ENCODE measurements around the gene BAG1.

DNA sequence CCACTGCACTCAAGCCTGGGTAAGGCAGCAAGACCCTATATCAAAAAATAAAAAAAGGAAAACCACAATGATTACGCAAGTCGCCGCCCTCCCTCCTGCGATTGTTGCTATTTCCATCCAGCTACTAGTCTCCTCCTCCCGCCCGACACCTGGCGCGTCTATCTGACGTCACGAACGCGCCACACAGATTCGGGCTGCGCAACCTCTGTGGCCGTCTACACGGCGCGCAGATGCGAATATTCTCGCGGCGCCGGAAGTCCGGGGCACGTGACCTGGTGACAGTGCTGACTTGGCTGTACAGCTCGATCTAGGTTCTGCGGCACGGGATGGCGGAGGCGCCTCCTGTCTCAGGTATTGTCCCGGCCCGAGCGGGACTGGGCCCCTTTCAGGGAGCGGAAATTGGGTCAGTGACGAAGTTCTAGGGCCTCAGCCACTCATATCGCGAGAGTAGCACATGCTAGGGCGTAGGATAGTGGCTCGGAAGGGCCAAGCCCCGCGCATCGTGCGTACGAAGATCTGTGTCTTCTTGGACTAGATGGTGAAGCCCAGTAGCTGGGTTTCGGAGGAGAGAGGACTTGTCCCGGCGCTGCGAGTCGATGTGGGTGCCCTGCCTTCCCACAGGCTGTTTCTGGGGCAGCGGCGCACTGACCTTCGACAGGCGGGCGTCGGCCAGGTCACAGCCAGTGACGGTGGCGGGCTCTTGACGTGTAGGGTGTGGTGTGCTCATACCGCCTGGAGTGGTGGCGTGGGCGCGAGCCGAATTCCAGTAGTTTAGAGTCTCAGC, 25.9 kb upstream of the BAG1 start, which contains the start of gene NFX1:
- TF ChIP-seq, protein P1, sequence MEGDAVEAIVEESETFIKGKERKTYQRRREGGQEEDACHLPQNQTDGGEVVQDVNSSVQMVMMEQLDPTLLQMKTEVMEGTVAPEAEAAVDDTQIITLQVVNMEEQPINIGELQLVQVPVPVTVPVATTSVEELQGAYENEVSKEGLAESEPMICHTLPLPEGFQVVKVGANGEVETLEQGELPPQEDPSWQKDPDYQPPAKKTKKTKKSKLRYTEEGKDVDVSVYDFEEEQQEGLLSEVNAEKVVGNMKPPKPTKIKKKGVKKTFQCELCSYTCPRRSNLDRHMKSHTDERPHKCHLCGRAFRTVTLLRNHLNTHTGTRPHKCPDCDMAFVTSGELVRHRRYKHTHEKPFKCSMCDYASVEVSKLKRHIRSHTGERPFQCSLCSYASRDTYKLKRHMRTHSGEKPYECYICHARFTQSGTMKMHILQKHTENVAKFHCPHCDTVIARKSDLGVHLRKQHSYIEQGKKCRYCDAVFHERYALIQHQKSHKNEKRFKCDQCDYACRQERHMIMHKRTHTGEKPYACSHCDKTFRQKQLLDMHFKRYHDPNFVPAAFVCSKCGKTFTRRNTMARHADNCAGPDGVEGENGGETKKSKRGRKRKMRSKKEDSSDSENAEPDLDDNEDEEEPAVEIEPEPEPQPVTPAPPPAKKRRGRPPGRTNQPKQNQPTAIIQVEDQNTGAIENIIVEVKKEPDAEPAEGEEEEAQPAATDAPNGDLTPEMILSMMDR (IDR thresholded peaks at IDR 0.05) = no peak
- peak; percentile 67 for TF ChIP-seq EP300 (IDR thresholded peaks at IDR 0.05)
